GM21717 (cell line): Measurements from ENCODE around the gene PRG2.
"Not testable (repeated sequence)": the region's sequence is repeated elsewhere in the genome, so short reads cannot be mapped to it uniquely, and the experiment has no call there.

ENCODE experiments used
- ATAC-seq: cut with Tn5 transposase; IDR thresholded peaks from one replicate; pipeline ENCODE4 v1.9.1; 2021; ENCODE audit warnings: mild to moderate bottlenecking, moderate library complexity; ENCODE audit not compliant: unreplicated experiment

Gene PRG2

DNA sequence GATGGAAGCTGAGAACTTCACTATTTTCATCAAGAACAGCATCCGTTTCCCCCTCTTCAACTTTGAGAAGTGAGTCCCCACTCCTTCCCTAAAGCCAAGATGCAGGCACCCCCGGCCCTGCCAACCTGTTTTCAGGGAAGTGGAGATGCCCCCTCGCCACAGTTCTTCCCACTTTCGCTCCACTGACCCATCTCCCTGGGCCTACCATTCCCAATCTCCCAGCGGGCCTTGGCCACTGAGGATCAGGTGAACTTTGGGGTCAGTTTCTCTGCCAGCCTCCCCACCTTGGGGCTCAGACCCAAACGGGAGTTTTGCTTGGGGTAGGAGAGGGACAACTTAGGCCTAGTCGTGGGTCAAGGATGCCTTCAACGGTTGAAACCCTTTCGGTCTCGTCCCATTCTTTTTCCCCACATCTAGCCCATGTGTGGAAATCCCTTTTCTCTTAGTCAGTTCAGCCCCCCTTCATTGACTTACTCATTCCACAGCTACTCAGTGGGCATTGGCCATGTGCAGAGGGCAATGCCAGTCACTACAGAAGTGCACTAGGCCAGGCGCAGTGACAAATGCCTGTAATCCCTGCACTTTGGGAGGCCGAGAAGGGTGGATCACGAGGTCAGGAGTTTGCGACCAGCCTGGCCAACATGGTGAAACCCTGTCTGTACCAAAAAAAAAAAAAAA is 41.7 kb downstream of the PRG2 start:
- ATAC-seq: no peak

GRCh38 chr11:57348052-57348451 is 42.4 kb downstream of the PRG2 start:
- no peak for ATAC-seq

DNA sequence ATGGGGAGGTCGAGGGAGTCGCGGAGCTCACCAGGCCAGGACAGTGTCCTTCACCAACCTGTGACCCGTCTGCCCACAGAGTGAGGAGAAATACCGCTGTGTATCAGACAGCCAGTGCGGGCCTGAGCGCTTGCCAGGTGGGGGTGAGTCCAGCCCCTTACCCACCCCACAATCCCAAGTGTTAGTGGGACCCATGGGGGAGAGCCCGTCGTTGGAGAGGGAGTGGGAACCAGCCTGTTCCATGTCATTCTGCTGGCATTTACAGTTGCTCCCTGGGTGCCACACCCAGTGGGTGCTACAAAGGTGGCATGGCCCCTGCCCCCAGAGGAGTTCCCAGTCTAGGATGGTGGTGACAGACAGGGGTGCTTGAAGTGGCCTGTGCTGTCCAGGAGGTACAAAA is 43.1 kb downstream of the PRG2 start:
- ATAC-seq: no peak

- peak; percentile 72 for ATAC-seq
These were observed 44.8 kb downstream of the PRG2 start for GRCh38 chr11:57345555-57346211.

GRCh38 chr11:57344826-57345225 is 45.6 kb downstream of the PRG2 start:
- ATAC-seq: no peak

- no peak for ATAC-seq
These were observed 46.6 kb downstream of the PRG2 start for GRCh38 chr11:57343825-57344224.

GRCh38 chr11:57342702-57343101 is 47.7 kb downstream of the PRG2 start:
- no peak for ATAC-seq

DNA sequence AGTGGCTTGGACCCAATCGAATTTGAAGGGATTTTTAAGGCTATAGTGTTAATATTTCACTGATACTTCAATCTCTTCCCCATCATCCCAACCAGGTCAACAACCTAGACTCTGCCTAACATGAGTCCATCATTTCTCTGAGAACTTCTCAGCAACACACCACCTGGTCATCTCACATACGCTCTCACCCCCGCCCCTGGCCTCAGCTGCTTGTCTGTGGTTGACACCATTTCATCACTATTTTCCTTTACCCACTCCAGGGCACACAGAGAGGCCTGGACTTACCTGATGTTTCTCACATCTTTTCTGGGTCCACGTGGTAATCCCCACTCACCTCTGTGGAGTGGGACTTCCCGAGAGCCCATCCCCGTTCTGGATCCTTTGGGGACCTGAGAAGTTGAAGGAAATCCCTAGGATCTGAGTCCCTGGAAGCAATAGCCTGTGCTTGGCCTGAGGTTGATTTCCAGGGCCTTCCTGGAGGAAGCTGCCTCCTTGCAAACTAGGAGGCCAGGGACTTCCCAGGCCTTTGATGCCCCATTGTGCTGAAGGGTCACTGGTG is 49.1 kb downstream of the PRG2 start:
- ATAC-seq: no peak

GRCh38 chr11:57340039-57340615 is 50.3 kb downstream of the PRG2 start:
- ATAC-seq: no peak

- no peak for ATAC-seq
These were observed 51.1 kb downstream of the PRG2 start for GRCh38 chr11:57339328-57339727.

DNA sequence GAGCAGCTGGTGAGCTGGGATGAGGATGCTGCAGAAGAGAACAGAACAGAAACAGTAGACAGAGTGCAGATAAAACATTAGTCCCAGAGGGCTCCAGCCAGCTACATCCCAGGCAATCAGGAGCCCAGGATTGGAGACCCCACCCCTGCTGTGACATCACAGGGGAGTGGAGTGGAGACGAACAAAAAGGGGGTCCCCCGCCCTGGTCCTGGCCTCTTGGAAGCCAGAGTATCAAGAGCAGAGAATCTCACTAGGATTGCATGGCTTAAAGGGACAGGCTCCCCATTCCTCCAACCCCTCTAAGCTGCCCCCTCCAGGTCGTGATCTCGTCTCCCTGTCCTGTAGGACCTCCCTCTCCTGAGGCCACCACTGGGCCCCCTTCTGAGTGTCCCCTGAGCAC is 52.3 kb downstream of the PRG2 start, which contains the start of gene P2RX3:
P2RX3 (plus strand) TSS at position 211 of the 400 bp plus-strand sequence. CDS start 199 bp downstream, outside the sequence.
- no peak for ATAC-seq

- not testable (repeated sequence) for ATAC-seq
These were observed 53.6 kb downstream of the PRG2 start for GRCh38 chr11:57336856-57337255.
